Stimulated activated CD8-positive, alpha-beta memory T cell treated with anti-CD3 and anti-CD28 coated beads, Interleukin-4, amount 100 ng/mL, for 4 hours (primary cell): ENCODE measurements around the gene CDKN1A.
"Not testable (repeated sequence)": the region's sequence is repeated elsewhere in the genome, so short reads cannot be mapped to it uniquely, and the experiment has no call there.

Experiments
- DNase-seq, 2 donors: peaks; one replicate each; pipeline ENCODE4 v3.0.0-alpha.2; 2020; ENCODE audit warnings: low read depth in 2 of 2, low spot score in 1 of 2

Gene CDKN1A

GRCh38 chr6:36695414-36695813 is 16.9 kb downstream of the CDKN1A start:
- no peak for DNase-seq

- DNase-seq = no peak
Measured at GRCh38 chr6:36697481-36697903, 19.0 kb downstream of the CDKN1A start, which contains the start of gene RAB44. Gene RAB44, plus strand, starts transcription at chr6:36697826. Its CDS starts 6,410 bp downstream, at chr6:36704236.

GRCh38 chr6:36698196-36698595 is 19.7 kb downstream of the CDKN1A start:
- DNase-seq = no peak

GRCh38 chr6:36698871-36699271 is 20.4 kb downstream of the CDKN1A start:
- no peak for DNase-seq

GRCh38 chr6:36699348-36699747 is 20.8 kb downstream of the CDKN1A start:
- no peak for DNase-seq

GRCh38 chr6:36700071-36700812 is 21.7 kb downstream of the CDKN1A start:
- no peak for DNase-seq

GRCh38 chr6:36700831-36701230 is 22.3 kb downstream of the CDKN1A start:
- DNase-seq = no peak

- DNase-seq = no peak
Measured at GRCh38 chr6:36701401-36701991, 23.0 kb downstream of the CDKN1A start.

- DNase-seq = no peak
Measured at GRCh38 chr6:36702656-36703055, 24.1 kb downstream of the CDKN1A start.

GRCh38 chr6:36703081-36703606 is 24.6 kb downstream of the CDKN1A start:
- DNase-seq = no peak

GRCh38 chr6:36703982-36704381 is 25.5 kb downstream of the CDKN1A start:
- no peak for DNase-seq

GRCh38 chr6:36704961-36705577 is 26.6 kb downstream of the CDKN1A start:
- DNase-seq = not testable (repeated sequence)

GRCh38 chr6:36706339-36706738 is 27.8 kb downstream of the CDKN1A start:
- DNase-seq = no peak

- no peak for DNase-seq
Measured at GRCh38 chr6:36712816-36713215, 34.3 kb downstream of the CDKN1A start.

GRCh38 chr6:36713846-36714245 is 35.3 kb downstream of the CDKN1A start:
- DNase-seq = no peak

- DNase-seq = no peak
Measured at GRCh38 chr6:36714511-36714910, 36.0 kb downstream of the CDKN1A start.

GRCh38 chr6:36715469-36715868 is 37.0 kb downstream of the CDKN1A start:
- DNase-seq = no peak

GRCh38 chr6:36716476-36717093 is 38.1 kb downstream of the CDKN1A start:
- DNase-seq = no peak

GRCh38 chr6:36717231-36717825 is 38.8 kb downstream of the CDKN1A start:
- no peak for DNase-seq

GRCh38 chr6:36717871-36718540 is 39.5 kb downstream of the CDKN1A start:
- DNase-seq = no peak

GRCh38 chr6:36718560-36718959 is 40.0 kb downstream of the CDKN1A start:
- no peak for DNase-seq
